Effector CD8-positive, alpha-beta T cell (primary cell): ENCODE data around the gene CDHR5.
"Not testable (repeated sequence)": the region's sequence is repeated elsewhere in the genome, so short reads cannot be mapped to it uniquely, and the experiment has no call there.

ENCODE experiments used
- DNase-seq: peaks from one replicate; lab custom pipeline; 2025; lab: John Stamatoyannopoulos, UW
- total RNA-seq, 4 experiments: gene quantifications; one replicate each; lab custom pipeline; 2026; lab: John Stamatoyannopoulos, UW

Gene CDHR5, protein sequence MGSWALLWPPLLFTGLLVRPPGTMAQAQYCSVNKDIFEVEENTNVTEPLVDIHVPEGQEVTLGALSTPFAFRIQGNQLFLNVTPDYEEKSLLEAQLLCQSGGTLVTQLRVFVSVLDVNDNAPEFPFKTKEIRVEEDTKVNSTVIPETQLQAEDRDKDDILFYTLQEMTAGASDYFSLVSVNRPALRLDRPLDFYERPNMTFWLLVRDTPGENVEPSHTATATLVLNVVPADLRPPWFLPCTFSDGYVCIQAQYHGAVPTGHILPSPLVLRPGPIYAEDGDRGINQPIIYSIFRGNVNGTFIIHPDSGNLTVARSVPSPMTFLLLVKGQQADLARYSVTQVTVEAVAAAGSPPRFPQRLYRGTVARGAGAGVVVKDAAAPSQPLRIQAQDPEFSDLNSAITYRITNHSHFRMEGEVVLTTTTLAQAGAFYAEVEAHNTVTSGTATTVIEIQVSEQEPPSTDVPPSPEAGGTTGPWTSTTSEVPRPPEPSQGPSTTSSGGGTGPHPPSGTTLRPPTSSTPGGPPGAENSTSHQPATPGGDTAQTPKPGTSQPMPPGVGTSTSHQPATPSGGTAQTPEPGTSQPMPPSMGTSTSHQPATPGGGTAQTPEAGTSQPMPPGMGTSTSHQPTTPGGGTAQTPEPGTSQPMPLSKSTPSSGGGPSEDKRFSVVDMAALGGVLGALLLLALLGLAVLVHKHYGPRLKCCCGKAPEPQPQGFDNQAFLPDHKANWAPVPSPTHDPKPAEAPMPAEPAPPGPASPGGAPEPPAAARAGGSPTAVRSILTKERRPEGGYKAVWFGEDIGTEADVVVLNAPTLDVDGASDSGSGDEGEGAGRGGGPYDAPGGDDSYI
- 0 to 0.24 (median 0) reads per million in 4 experiments for total RNA-seq

DNA sequence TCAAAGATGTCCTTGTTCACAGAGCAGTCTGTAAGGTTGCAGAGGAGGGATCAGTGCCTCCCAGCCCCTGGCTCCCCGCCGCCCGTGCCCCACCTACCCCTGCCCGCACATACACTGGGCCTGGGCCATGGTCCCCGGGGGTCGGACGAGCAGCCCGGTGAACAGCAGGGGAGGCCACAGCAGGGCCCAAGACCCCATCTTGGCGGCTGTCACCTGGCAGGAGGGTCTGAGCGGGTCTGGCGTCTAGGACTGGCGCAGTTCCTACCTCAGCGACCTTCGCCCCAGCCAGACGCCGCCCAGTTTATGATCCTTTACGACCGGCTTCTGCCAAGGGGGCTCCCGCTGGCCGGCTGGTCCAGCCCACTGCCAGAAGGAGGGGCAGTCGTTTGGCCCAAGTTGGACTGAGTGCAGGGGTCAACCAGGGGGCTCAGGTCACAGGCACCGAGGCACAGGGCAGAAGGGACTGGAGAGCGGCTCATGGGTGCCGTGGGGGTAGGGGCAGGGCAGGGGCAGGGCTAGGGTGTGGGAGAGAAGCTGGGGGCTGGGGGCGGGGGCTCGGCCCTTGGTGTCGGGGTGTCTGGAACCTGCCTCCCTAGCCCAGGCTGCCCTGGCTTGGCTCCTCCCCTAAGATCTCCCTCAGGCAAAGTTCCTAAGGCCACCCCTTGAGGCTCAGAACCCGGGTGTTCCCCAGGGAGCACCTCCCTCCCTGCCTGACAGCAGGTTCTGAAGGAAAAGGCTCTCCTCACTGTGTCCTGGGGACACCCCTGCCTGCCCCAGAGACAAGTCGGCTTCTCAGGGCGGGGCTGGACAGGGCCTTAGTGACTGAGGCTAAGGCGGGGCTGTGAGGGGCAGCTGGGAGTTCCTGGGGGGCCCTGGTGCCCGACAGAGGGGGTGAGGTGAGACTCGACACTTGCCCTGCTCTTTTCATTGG, at the start of gene CDHR5:
Gene CDHR5, minus strand, starts transcription at position 251 of the 931 bp plus-strand sequence. Its CDS starts 53 bp downstream, at position 198.
- no peak for DNase-seq

DNA sequence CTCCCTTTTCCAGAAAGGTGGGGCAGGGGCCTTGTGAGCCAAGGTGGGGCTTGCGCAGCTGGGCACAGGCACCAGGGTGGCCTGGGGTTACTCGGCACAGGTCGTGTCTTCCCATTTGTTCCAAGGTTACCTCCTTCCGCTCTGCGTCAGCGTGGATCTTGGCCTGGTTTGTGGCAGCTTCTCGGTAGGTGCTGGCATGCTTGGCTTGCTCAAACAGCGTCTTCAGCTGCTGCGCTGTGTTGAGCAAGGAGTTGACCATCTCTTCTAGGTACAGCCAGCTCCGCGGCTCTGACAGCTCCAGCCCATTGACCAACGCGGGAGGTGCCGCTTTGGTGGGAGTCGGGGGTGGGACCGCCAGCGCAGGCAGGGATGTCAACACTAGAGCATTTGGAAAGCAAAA, 49.7 kb upstream of the CDHR5 start:
- no peak for DNase-seq

DNA sequence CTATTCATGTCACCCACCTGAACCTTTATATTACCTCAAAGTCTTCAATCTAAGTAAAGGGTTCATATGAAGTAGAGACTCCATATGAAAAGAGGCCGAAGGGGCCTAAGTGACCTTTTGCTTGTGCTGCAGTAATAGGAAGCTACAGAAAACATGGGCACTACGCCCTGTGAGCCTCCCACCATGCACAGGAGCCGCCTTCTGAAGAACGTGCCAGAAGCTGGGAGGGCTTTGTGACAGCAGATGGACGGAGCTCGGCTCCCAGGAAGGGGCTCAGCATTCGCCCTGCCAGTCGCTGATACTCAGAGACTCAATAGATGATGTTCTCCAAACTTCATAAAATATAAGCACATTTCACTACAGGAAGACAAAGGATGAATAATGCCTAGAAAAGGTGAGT, 49.1 kb upstream of the CDHR5 start:
- no peak for DNase-seq

DNA sequence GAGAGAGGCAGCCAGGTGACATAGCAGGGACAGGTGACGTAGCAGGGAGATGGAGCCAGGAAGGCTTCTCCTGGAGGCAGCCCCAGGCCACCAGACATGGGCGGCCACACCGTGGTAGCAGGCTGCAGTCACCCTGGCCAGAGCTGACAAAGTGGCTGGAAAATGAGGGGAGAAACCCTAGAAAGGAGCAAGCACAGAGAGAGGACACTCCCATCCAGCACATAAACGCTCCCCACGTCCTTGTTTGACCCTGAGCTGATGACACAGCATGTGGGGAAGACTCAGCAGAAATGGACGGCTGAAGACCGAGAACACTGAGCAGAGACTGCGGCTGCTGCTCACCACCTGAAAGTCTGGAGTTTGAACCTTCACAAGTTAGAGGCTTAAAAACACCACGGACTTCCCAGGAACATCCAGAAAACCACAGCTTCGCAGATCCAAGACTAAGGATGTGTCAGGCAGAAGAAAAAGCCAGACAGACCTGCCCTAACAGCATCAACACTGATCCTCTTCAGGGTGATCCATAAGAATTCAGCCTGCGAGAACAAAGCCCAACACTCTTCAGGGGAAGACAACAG, 41.0 kb upstream of the CDHR5 start:
- no peak for DNase-seq

DNA sequence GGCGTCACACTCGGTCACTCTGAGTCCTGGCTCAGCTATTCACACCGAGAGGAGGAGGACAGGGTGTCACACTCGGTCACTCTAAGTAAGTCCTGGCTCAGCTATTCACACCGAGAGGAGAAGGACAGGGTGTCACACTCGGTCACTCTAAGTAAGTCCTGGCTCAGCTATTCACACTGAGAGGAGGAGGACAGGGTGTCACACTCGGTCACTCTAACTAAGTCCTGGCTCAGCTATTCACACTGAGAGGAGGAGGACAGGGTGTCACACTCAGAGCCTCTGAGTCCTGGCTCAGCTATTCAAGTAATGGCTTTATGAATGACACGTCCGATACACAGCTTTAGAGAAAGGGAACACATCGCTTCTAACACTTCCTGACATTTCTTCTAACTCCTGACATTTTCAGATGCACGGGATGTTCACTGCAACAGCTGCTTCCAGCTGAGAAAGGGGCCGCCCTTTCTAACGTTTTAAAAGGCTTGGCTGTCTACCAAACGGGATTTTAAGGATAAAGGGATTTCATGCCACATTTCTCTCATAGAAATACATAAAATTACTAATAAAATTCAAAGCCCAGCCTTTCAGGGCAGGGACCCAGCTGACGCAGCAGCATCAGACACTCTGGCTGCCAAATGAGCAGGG, 40.4 kb upstream of the CDHR5 start:
- no peak for DNase-seq

DNA sequence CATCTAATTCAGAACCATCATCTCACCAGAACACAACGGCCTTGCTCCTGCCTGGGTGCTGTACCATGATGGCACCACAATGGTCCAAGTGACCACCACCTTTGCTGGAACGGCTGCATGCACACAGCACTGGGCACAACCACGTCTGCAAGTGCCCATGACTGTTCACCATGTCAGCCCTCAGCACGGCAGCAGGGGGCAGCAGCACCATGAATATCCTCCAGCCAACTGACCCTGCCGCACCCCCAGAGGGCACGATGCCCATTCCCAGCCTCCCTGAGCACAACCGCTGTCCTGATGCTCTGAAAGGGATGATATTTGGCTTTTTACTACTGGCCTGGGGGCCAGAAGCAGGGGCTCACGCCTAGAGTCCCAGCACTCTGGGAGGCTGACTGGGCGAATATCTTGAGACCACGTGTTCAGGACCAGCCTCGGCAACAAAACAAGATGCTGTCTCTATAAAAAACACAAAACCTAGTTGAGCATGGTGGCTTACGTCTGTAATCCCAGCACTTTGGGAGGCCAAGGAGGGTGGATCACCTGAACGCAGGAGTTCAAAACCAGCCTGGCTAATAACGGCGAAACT, 38.0 kb upstream of the CDHR5 start:
- peak; percentile 7 for DNase-seq

DNA sequence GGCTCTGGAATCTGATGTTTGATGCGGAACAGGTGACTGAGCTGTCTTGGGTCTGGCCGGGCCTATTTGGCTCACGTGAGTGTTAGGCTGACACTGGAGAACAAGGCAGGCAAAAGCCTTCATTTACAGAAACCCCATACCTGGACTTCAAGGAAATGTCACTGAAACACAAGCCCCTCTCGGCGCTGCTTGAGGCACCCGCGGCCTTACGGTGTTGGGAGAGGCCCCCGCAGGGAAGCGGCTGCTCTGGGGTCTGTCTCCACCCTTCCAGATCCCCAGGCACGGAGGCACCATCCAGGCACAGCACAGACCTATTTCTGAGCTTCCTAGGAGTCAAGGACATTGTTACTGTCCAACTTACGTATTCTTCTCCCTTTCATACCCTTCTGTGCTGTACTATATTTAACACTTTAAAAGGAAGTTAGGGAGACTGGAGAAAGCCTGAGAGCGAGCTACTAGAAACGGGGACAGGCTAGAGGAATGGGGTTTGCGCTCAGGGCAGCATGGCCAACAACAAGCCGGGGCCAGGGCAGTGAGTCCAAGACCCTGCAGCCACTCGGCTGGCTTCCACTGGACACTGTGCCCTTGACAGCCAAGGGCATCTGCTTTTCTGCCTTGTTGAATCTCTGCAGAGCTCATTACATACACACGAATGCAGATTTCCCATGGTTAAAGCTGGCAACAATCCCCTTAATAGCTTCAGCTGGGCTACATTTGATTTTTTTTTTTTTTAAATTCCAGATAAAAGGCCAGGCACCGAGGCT, 36.1 kb upstream of the CDHR5 start:
- DNase-seq: no peak

DNA sequence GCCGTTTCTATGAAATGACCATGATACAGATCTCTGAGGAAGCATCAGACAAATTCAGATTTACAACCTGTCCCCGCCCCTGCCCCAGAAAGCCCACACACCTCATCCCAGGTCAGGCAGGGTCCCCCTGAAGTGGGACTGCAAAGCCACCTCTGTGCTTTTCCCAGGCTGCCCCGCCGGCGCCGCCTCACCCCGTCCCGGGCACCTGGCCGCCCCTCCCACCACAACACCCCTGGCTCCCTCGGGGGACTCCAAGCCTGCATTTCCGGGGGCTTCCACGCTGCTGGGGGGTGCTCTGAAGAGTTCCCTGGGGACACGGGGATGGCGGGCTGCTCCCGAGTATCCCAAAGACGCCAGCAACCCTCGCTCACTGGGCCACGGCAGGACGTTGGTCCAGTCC, 35.5 kb upstream of the CDHR5 start:
- no peak for DNase-seq

DNA sequence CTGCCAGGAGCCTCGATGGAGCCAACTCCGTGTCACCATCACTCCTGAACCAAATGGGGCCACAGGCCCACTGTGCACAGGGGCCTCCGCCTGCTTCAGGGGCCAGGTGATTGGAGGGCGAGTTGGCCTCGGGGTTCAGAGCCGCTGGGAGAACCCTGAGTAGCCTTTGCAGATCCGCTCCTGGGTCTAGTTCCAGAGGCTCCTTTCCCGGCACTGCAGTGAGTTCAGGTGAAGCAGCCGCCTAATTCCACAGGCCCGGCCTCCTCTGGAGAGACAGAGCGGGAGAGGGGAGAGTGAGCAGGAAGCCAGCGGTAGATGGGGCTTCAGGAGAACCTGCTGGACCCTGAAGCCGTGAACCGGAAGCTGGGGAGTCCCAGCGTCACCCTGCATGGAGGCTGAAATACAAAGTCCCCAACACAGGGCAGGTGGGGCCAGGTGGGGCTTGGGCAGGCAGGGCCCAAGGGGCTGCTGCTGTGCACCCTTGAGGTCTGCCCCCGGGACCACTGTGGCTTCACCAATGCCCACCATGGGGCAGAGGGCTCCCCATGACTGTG, 34.9 kb upstream of the CDHR5 start:
- DNase-seq: no peak

DNA sequence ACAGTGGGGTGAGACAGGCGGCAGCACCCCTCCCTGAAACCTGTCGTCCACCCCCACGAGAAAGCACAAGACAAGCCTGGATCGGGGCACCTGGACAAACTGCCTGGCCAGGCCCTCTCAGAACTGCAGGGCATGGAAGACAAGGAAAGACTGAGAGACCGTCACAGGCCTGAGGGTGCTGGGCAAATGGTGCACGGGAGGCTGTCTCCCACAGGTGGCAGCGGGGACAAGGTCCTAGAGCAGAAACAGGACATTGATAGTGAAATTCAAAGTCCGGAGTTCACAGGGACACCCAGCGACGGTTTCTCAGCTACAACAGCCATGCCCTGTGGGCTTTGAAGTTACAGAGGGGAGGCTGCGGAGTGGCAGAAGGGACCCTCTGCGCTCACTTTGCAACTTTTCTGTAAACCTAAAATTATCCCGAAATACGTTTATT, 33.0 kb upstream of the CDHR5 start:
- no peak for DNase-seq

DNA sequence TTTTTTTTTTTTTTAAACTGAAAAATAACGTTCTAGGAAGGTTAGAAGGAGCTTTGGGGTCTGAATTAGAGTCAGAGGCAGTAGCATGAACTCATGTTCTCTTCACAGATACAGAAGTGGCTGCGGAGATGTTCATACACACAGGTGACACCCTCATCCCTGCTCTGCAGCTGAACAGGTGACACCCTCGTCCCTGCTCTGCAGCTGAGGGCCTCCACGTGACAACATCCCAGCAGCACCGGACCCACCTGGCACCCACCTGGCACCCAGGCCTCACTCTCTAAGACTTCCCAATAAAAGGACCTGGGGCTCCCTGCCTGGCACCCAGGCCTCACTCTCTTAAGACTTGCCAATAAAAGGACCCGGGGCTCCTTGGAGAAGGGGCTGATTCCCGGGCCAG, 32.1 kb upstream of the CDHR5 start:
- no peak for DNase-seq

DNA sequence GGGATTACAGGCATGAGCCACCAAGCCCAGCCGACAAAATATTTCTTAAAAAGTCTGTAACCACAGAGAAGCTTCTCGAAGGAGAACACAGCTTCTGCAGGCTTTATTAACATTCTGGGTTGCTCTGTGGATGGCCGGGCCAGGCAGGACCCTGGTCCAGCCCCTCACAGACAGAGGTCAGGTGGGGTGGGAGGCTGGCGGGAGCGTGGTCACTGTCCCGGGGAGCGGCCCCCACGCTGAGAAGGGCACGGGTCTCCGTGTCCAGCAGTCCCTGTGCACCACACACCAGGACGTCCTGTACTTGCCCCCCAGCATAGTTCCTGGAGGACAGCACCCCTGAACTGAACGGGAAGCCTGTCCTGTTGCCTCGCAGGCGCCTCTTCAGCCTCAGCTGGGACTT, 31.7 kb upstream of the CDHR5 start:
- DNase-seq: no peak

DNA sequence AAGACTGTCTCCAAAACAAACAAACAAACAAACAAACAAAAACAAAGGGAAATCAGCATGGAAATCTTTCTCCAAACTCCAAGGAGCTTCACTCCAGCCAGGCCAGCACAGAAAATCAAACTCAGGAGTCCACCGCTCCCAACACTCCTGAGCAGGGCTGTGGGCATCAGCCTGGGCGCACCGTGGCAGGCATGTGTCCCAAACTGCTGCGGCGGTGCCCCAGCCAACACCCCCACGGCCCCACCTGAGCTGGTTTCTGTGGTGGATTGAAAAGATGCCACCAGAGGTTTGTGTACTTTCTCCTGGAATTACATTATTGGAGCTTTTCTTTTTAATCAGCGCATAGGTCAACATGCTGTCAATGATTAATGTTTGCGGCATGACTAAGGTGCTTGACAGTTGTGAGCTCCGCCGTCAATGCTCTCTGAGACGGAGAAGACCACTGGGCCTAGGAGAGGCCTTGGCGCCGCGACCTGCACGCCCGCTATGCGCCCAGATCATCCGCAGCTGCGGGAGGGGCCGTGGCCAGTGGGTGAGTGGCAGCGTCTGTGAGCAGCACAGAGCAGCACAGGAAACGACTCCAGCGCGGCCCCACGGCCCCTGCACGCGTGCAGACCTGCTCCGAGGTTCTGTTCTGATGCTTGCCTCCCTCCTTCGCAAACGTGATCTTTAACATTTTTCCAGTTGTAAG, 30.4 kb upstream of the CDHR5 start:
- no peak for DNase-seq

DNA sequence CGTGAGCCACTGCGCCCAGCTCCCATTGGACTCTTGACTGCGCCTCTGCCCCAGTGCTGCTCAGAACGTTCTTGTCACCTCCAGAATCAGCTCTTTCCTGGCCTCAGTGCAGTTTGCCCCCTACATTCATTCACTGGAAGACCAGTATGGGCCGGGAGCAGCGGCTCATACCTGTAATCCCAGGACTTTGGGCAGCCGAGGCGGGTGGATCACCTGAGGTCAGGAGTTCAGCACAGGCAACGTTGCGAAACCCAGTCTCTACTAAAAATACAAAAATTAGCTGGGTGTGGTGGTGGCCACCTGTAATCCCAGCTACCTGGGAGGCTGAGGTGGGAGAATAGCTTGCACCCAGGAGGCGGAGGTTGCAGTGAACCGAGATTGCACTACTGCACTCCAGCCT, 29.7 kb upstream of the CDHR5 start:
- DNase-seq: not testable (repeated sequence)

DNA sequence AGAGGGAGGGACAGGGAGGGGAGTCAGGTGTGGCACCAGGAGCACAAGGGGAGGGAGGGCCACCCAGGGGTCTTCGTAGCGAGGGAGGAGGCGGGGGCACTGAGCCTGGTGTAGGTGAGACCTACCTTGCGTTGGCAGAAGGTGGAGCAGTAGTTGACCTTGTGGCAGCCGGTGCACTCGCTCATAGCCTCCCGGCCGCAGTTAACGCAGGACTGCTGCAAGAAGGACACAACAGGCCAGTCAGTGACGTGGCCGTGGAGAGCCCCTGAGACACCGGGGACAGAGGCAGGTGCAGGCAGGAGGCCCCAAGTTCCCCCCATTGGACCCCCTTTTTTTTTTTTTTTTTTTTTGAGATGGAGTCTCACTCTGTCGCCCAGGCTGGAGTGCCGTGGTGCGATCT, 29.1 kb upstream of the CDHR5 start:
- DNase-seq: no peak

DNA sequence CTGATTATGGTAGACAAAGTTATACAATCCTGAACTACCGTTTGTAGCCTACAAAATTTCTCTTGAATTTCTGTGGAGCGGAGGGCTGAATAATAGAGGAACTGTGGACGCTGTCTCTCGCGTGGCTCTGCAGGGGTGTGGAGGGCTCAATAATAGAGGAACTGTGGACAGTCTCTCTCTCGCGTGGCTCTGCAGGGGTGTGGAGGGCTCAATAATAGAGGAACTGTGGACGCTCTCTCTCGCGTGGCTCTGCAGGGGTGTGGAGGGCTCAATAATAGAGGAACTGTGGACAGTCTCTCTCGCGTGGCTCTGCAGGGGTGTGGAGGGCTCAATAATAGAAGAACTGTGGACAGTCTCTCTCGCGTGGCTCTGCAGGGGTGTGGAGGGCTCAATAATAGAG, 28.4 kb upstream of the CDHR5 start:
- not testable (repeated sequence) for DNase-seq

DNA sequence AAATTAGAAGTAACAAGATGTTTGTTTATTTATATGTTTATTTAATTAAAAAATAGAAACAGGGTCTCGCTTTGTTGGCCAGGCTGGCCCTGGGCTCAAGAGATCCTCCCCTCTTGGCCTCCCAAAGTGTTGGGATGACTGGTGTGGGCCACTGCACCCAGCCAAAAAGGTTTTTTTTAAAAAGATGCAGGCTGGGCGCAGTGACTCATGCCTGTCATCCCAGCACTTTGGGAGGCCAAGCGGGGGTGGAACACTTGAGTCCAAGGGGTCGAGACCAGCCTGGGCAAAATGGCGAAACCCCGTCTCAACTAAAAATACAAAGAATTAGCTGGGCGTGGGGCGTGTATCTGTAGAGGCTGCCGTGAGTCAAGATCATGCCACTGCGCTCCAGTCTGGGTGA, 25.7 kb upstream of the CDHR5 start:
- no peak for DNase-seq

DNA sequence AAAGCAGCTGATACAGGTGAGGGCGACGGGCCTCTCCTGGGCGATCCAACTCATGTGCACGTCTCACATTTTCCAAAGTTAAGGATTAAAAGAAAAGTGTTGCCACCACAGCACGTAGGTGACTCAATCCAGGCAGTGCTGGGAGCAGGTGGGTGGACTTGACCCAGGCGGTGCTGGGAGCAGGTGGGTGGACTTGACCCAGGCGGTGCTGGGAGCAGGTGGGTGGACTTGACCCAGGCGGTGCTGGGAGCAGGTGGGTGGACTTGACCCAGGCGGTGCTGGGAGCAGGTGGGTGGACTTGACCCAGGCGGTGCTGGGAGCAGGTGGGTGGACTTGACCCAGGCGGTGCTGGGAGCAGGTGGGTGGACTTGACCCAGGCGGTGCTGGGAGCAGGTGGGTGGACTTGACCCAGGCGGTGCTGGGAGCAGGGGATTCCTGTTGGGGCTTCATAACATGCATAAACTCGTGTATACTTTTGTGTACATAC, 23.0 kb upstream of the CDHR5 start:
- DNase-seq: not testable (repeated sequence)

DNA sequence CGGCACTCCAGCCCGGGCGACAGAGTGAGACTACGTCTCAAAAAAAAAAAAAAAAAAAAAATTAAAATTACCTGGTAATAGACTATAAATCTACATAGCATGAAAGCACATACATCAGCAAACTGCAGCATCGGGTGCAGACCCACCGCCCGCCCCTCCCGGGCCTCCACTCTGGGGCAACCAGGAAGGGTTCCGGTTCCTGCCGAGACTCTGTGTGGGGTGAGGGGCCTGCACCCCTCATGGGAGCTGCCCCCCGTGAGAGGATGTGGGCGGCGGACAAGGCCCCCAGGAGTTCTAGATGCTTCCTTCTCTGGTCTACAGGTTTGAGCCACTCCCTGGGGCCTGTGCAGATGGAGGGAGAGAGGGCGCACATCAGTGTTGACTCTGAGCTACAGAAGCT, 21.5 kb upstream of the CDHR5 start:
- DNase-seq: no peak
